Urothelium cell line (cell line): ENCODE data around the gene PPBP.

Experiments
- DNase-seq: peaks from one replicate; pipeline ENCODE4 v3.0.0; 2011; ENCODE audit warnings: low spot score, mixed read lengths
- FAIRE-seq: peaks from 2 replicates; lab custom pipeline; 2011; peaks lifted over from hg19 to GRCh38; lab: Jason Lieb, UNC

The PPBP gene

GRCh38 chr4:73988061-73988460 lies at the start of gene PPBP:
Gene PPBP (minus strand): TSS chr4:73988190. CDS start chr4:73988103, 87 bp downstream.
- DNase-seq: no peak
- no peak for FAIRE-seq

GRCh38 chr4:74037076-74037955 lies 49.3 kb upstream of the PPBP start:
- no peak for DNase-seq
- FAIRE-seq: no peak

GRCh38 chr4:74033739-74034138 lies 45.7 kb upstream of the PPBP start:
- DNase-seq (no peak), FAIRE-seq (no peak)

- DNase-seq (no peak), FAIRE-seq (no peak)
These were observed 44.1 kb upstream of the PPBP start for GRCh38 chr4:74032064-74032463.

- FAIRE-seq (no peak), DNase-seq (no peak)
These were observed 43.6 kb upstream of the PPBP start for GRCh38 chr4:74031576-74031975.

- FAIRE-seq: no peak
- no peak for DNase-seq
These were observed 42.3 kb upstream of the PPBP start for GRCh38 chr4:74030285-74030684.

- FAIRE-seq: no peak
These were observed 40.5 kb upstream of the PPBP start for GRCh38 chr4:74028504-74028903.

GRCh38 chr4:74023709-74024108 lies 35.7 kb upstream of the PPBP start:
- FAIRE-seq: no peak
- DNase-seq: no peak

More at GRCh38 chr4:74028504-74028903, 40.5 kb upstream of the PPBP start:
- no peak for DNase-seq

GRCh38 chr4:74021601-74022000 lies 33.6 kb upstream of the PPBP start:
- FAIRE-seq: peak; percentile 5
- no peak for DNase-seq

GRCh38 chr4:74018771-74019170 lies 30.8 kb upstream of the PPBP start:
- FAIRE-seq (no peak), DNase-seq (no peak)

GRCh38 chr4:74018116-74018515 lies 30.1 kb upstream of the PPBP start:
- FAIRE-seq: no peak
- DNase-seq: no peak

GRCh38 chr4:74016068-74016467 lies 28.1 kb upstream of the PPBP start:
- FAIRE-seq (no peak), DNase-seq (no peak)

- no peak for DNase-seq
- FAIRE-seq: no peak
These were observed 27.3 kb upstream of the PPBP start for GRCh38 chr4:74015126-74015780.

GRCh38 chr4:74014332-74014731 lies 26.3 kb upstream of the PPBP start:
- FAIRE-seq (no peak), DNase-seq (no peak)

GRCh38 chr4:74013264-74013663 lies 25.3 kb upstream of the PPBP start:
- no peak for DNase-seq
- FAIRE-seq: no peak

- no peak for DNase-seq
These were observed 24.1 kb upstream of the PPBP start for GRCh38 chr4:74012130-74012529.

GRCh38 chr4:74009307-74009706 lies 21.3 kb upstream of the PPBP start:
- DNase-seq (no peak), FAIRE-seq (no peak)

More at GRCh38 chr4:74012130-74012529, 24.1 kb upstream of the PPBP start:
- no peak for FAIRE-seq

GRCh38 chr4:74006009-74006476 lies 18.1 kb upstream of the PPBP start:
- peak; percentile 13 for DNase-seq

GRCh38 chr4:74005528-74005927 lies 17.5 kb upstream of the PPBP start:
- DNase-seq (peak; percentile 14), FAIRE-seq (peak; percentile 37)

More at GRCh38 chr4:74006009-74006476, 18.1 kb upstream of the PPBP start:
- FAIRE-seq: no peak

- no peak for DNase-seq
- FAIRE-seq: no peak
These were observed 16.7 kb upstream of the PPBP start for GRCh38 chr4:74004668-74005067.

GRCh38 chr4:74000301-74000700 lies 12.3 kb upstream of the PPBP start:
- no peak for FAIRE-seq
- DNase-seq: no peak
